ENCODE data around the gene TSNAX. TPM values are rescaled to one million over a fixed set of nuclear protein-coding genes. Genes with fewer than 3 reads are reported as not detected.

TSNAX gene
- total and polyA plus RNA-seq, 9 of the 15 experiments (the other 6 are each of a cell fraction or from before 2014, with no cell fraction given), result 33.8 to 102 (median 61.2) TPM

DNA sequence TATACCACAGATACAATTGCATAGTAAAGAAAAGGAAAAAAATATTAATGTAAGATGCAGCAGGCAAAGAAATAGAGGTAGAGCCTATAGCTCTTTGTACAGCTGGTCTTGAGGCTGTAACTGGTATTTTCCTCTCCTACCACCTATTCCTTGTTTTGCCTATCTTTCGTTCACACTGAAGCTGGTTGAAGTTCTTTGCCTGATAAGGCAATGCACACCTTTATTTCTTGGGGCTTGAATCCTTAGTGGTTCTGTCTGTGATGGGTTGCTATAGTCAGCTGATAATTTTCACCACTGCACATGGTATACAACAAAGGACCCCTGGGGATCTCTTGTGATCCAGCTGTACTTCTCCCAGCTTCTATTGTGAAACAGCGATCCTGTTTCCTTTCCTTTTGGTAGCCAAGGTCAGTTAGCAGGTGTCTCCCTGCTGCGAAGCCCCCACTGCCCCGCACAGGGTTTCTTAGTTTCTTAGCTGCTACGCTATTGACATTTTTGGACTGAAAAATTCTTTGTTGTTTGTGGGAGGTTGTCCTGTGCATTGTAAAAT, 9.9 kb upstream of the TSNAX start (continued):
- TF ChIP-seq ZNF143 (CRISPR knock-in tag; IDR thresholded peaks at IDR 0.05), result no peak
- TF ChIP-seq RBM39 (optimal IDR thresholded peaks at IDR 0.05; ENCODE audit: low read depth, low read length), result no peak
- TF ChIP-seq BRD4 (IDR thresholded peaks at IDR 0.05), result no peak
- no peak for TF ChIP-seq ZNF280B (CRISPR knock-in tag; IDR thresholded peaks at IDR 0.05)
- no peak for TF ChIP-seq TBP (optimal IDR thresholded peaks at IDR 0.05; ENCODE audit: low read depth, low read length)
- no peak for TF ChIP-seq ZNF449 (CRISPR knock-in tag; IDR thresholded peaks at IDR 0.05)
- no peak for TF ChIP-seq ARID2 (IDR thresholded peaks at IDR 0.05)
- no peak for TF ChIP-seq CC2D1A (IDR thresholded peaks at IDR 0.05)
- no peak for TF ChIP-seq ZNF133 (CRISPR knock-in tag; IDR thresholded peaks at IDR 0.05)
- no peak for TF ChIP-seq ZNF75A (CRISPR knock-in tag; IDR thresholded peaks at IDR 0.05)
- TF ChIP-seq ETV6 (IDR thresholded peaks at IDR 0.05; ENCODE audit: borderline replicate concordance in 1 of 2, low read depth in 2 of 2, low read length in 1 of 2), result no peak
- no peak for TF ChIP-seq ETV6 (CRISPR knock-in tag; IDR thresholded peaks at IDR 0.05; ENCODE audit: borderline replicate concordance)
- TF ChIP-seq KHSRP (IDR thresholded peaks at IDR 0.05), result no peak
- TF ChIP-seq TCF3 (CRISPR knock-in tag; IDR thresholded peaks at IDR 0.05), result 0 out of 2 replicates have a peak, but pooled peaks have one; percentile 13
- TF ChIP-seq CSDE1 (IDR thresholded peaks at IDR 0.05), result no peak
- TF ChIP-seq MAFK (IDR thresholded peaks at IDR 0.05; ENCODE audit: low read length), result no peak
- no peak for TF ChIP-seq HDAC6 (IDR thresholded peaks at IDR 0.05; ENCODE audit: low read depth, low read length)
- TF ChIP-seq TAL1 (IDR thresholded peaks at IDR 0.05), result peak; percentile 48; the same call in 1 of the 2 replicates
- peak; percentile 16; the same call in 1 of the 2 replicates for TF ChIP-seq SOX6 (IDR thresholded peaks at IDR 0.05)
- TF ChIP-seq SAFB2 (IDR thresholded peaks at IDR 0.05; ENCODE audit: borderline replicate concordance, low read depth, low read length, severe bottlenecking), result no peak
- TF ChIP-seq C11orf30 (IDR thresholded peaks at IDR 0.05; ENCODE audit: low read depth), result no peak
- TF ChIP-seq E2F1 (CRISPR knock-in tag; IDR thresholded peaks at IDR 0.05), result no peak
- no peak for TF ChIP-seq NONO (IDR thresholded peaks at IDR 0.05; ENCODE audit: low read depth in 2 of 2, low read length in 1 of 2)
- TF ChIP-seq ATF7 (IDR thresholded peaks at IDR 0.05), result no peak
- TF ChIP-seq RBM15 (IDR thresholded peaks at IDR 0.05; ENCODE audit: insufficient read depth, low read length), result no peak
- no peak for TF ChIP-seq CCAR2 (IDR thresholded peaks at IDR 0.05; ENCODE audit: low read depth, low read length)
- no peak for TF ChIP-seq POLR2B (IDR thresholded peaks at IDR 0.05; ENCODE audit: low read depth, partially characterized antibody)
- no peak for TF ChIP-seq ZNF408 (CRISPR knock-in tag; IDR thresholded peaks at IDR 0.05; ENCODE audit: low read depth)
- no peak for TF ChIP-seq ZFP36 (IDR thresholded peaks at IDR 0.05; ENCODE audit: low read depth, low read length, partially characterized antibody)
- peak; percentile 70 for TF ChIP-seq CBFA2T3 (IDR thresholded peaks at IDR 0.05)
